Measurements from ENCODE around the gene MED26.
A peak's percentile ranks its signal among the peaks of the same experiment; 100 is the strongest.

The MED26 gene

GRCh38 chr19:16626796-16627192 lies 1.2 kb downstream of the MED26 start:
- no peak for TF ChIP-seq CTCF (conservative IDR thresholded peaks at IDR 0.05)
- peak overlapping the region; percentile 99 for H3K27ac ChIP-seq

- H3K27ac ChIP-seq = peak overlapping the region; percentile 99; the same call in 1 of the 2 replicates
- no peak for TF ChIP-seq CTCF (conservative IDR thresholded peaks at IDR 0.05)
Measured at GRCh38 chr19:16625163-16625958, 2.6 kb downstream of the MED26 start.

GRCh38 chr19:16624236-16624635 lies 3.8 kb downstream of the MED26 start:
- TF ChIP-seq CTCF (conservative IDR thresholded peaks at IDR 0.05) = no peak
- H3K27ac ChIP-seq = peak overlapping the region; percentile 8; the same call in 1 of the 2 replicates

- H3K27ac ChIP-seq = peak overlapping the region; percentile 8; the same call in 1 of the 2 replicates
Measured at GRCh38 chr19:16623576-16623975, 4.4 kb downstream of the MED26 start.

GRCh38 chr19:16623066-16623465 lies 4.9 kb downstream of the MED26 start:
- H3K27ac ChIP-seq = 0 out of 2 replicates have a peak overlapping the region, but pooled peaks have one; percentile 8
- no peak for TF ChIP-seq CTCF (conservative IDR thresholded peaks at IDR 0.05)

More at GRCh38 chr19:16623576-16623975, 4.4 kb downstream of the MED26 start:
- TF ChIP-seq CTCF (conservative IDR thresholded peaks at IDR 0.05) = no peak

GRCh38 chr19:16621165-16621800 lies 6.7 kb downstream of the MED26 start:
- no peak for TF ChIP-seq CTCF (conservative IDR thresholded peaks at IDR 0.05)
- H3K27ac ChIP-seq = peak overlapping the region; percentile 1; the same call in 1 of the 2 replicates

- TF ChIP-seq CTCF (conservative IDR thresholded peaks at IDR 0.05) = no peak
- peak overlapping the region; percentile 27; the same call in 1 of the 2 replicates for H3K27ac ChIP-seq
Measured at GRCh38 chr19:16620584-16620983, 7.4 kb downstream of the MED26 start.
